Activated CD4-positive, alpha-beta T cell treated with anti-CD3 and anti-CD28 coated beads for 1 hour (primary cell): ENCODE data around the gene FLVCR2.

Source experiments
- DNase-seq: peaks from one replicate; pipeline ENCODE4 v3.0.0-alpha.2; 2020

Gene FLVCR2

GRCh38 chr14:75559045-75559444 is 19.4 kb upstream of the FLVCR2 start:
- DNase-seq = no peak

- no peak for DNase-seq
Observed at GRCh38 chr14:75559451-75560222, 18.8 kb upstream of the FLVCR2 start.

GRCh38 chr14:75561013-75561432 is 17.4 kb upstream of the FLVCR2 start:
- DNase-seq = no peak

- no peak for DNase-seq
Observed at GRCh38 chr14:75562089-75562488, 16.3 kb upstream of the FLVCR2 start.

GRCh38 chr14:75562489-75562888 is 15.9 kb upstream of the FLVCR2 start:
- DNase-seq = no peak

- DNase-seq = no peak
Observed at GRCh38 chr14:75563931-75564330, 14.5 kb upstream of the FLVCR2 start.

- DNase-seq = no peak
Observed at GRCh38 chr14:75565056-75565455, 13.4 kb upstream of the FLVCR2 start.

- peak; percentile 67 for DNase-seq
Observed at GRCh38 chr14:75566321-75566720, 12.1 kb upstream of the FLVCR2 start.

GRCh38 chr14:75566752-75567151 is 11.7 kb upstream of the FLVCR2 start:
- DNase-seq = no peak

GRCh38 chr14:75568140-75568539 is 10.3 kb upstream of the FLVCR2 start:
- DNase-seq = no peak

GRCh38 chr14:75568791-75569190 is 9.6 kb upstream of the FLVCR2 start:
- DNase-seq = no peak

GRCh38 chr14:75570797-75571196 is 7.6 kb upstream of the FLVCR2 start:
- DNase-seq = no peak

GRCh38 chr14:75572104-75572503 is 6.3 kb upstream of the FLVCR2 start:
- no peak for DNase-seq

- DNase-seq = no peak
Observed at GRCh38 chr14:75577090-75577489, 1.3 kb upstream of the FLVCR2 start.

- DNase-seq = peak; percentile 58
Observed at GRCh38 chr14:75577729-75578101, 705 bp upstream of the FLVCR2 start.

- DNase-seq = no peak
Observed at GRCh38 chr14:75578786-75579337, 442 bp downstream of the FLVCR2 start.

- DNase-seq = no peak
Observed at GRCh38 chr14:75579338-75579864, 981 bp downstream of the FLVCR2 start.

GRCh38 chr14:75579882-75580281 is 1.5 kb downstream of the FLVCR2 start:
- no peak for DNase-seq

- no peak for DNase-seq
Observed at GRCh38 chr14:75587388-75587787, 9.0 kb downstream of the FLVCR2 start.

GRCh38 chr14:75589931-75590330 is 11.5 kb downstream of the FLVCR2 start:
- no peak for DNase-seq

GRCh38 chr14:75591331-75591946 is 13.0 kb downstream of the FLVCR2 start:
- DNase-seq = no peak

- DNase-seq = no peak
Observed at GRCh38 chr14:75591987-75592575, 13.7 kb downstream of the FLVCR2 start.

- no peak for DNase-seq
Observed at GRCh38 chr14:75595226-75595625, 16.8 kb downstream of the FLVCR2 start.

- DNase-seq = no peak
Observed at GRCh38 chr14:75597149-75597548, 18.7 kb downstream of the FLVCR2 start.
